GM19043 (cell line): Measurements from ENCODE around the gene MAPK11.
A peak's percentile ranks its signal among the peaks of the same experiment; 100 is the strongest.

ENCODE experiments used
- ATAC-seq: cut with Tn5 transposase; IDR thresholded peaks from one replicate; pipeline ENCODE4 v1.9.1; 2021; ENCODE audit warnings: low read depth; ENCODE audit not compliant: unreplicated experiment

Gene MAPK11

GRCh38 chr22:50251477-50252081 is 18.6 kb downstream of the MAPK11 start:
- ATAC-seq: no peak

GRCh38 chr22:50250555-50251476 is 19.4 kb downstream of the MAPK11 start, which contains the start of gene HDAC10:
HDAC10 (minus strand) TSS chr22:50251265; CDS start chr22:50251032, 233 bp downstream.
- ATAC-seq: peak; percentile 65

GRCh38 chr22:50250249-50250554 is 20.0 kb downstream of the MAPK11 start:
- ATAC-seq: no peak

- ATAC-seq: no peak
These were observed 20.6 kb downstream of the MAPK11 start for GRCh38 chr22:50249341-50250248.

- no peak for ATAC-seq
These were observed 21.7 kb downstream of the MAPK11 start for GRCh38 chr22:50248196-50249081.

- ATAC-seq: no peak
These were observed 22.4 kb downstream of the MAPK11 start for GRCh38 chr22:50247748-50248147.

- no peak for ATAC-seq
These were observed 23.7 kb downstream of the MAPK11 start for GRCh38 chr22:50246242-50247175.

- no peak for ATAC-seq
These were observed 24.7 kb downstream of the MAPK11 start for GRCh38 chr22:50245214-50246072.

GRCh38 chr22:50244420-50245213 is 25.6 kb downstream of the MAPK11 start, which contains the start of gene TUBGCP6:
TUBGCP6 (minus strand) TSS chr22:50245023; CDS start chr22:50244459, 564 bp downstream.
- ATAC-seq: peak; percentile 61

- ATAC-seq: no peak
These were observed 26.3 kb downstream of the MAPK11 start for GRCh38 chr22:50243685-50244419.

GRCh38 chr22:50242406-50242949 is 27.7 kb downstream of the MAPK11 start:
- no peak for ATAC-seq

GRCh38 chr22:50238755-50239154 is 31.4 kb downstream of the MAPK11 start:
- no peak for ATAC-seq

- no peak for ATAC-seq
These were observed 33.3 kb downstream of the MAPK11 start for GRCh38 chr22:50236731-50237409.

- no peak for ATAC-seq
These were observed 37.0 kb downstream of the MAPK11 start for GRCh38 chr22:50233223-50233622.

GRCh38 chr22:50232481-50233151 is 37.6 kb downstream of the MAPK11 start:
- no peak for ATAC-seq
